Germinal center (tissue), 1 donor: ENCODE results near the gene HEMK1.

Experiments used
- DNase-seq: peaks from one replicate; pipeline ENCODE4 v3.0.0; 2012; ENCODE audit warnings: mixed read lengths, low spot score

Gene HEMK1

DNA sequence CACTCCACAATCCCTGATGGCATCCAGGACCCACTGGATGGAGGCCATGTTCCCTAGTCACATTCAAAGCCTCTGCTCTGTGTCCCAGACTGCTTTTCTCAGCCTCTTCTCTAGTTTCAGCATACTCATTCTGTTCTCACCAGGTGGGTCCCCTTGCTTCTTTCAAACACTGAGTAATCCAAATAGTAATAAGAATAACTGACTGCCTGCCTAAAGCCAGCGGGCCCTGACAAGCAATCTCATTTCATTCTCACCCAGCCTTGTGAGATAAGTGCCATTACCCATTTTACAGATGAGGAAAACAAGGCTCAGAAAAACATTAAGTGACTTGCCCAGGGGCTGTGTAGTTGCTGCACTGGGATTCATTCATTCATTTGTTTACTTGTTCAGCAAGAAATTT, 73.1 kb downstream of the HEMK1 start:
- DNase-seq, result no peak

DNA sequence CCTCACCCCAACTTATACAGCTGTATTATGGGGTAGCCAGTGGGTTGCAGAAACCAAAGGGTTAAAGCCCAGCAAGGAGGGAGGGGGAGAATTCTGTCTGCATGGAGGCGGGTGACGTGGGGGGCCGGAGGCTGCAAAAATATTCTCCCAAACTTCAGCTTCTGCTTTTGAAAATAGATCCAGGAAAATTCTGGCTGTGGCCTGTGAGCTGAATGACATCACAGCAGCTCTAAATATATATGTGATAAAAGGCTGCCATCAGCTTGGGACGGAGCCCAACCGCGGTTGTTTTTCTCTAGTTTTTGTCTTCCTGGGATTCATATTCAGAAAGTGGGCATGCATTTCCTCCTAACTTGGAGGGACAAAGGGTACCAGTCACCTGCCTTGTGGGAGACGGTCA, 75.2 kb downstream of the HEMK1 start:
- DNase-seq, result no peak

DNA sequence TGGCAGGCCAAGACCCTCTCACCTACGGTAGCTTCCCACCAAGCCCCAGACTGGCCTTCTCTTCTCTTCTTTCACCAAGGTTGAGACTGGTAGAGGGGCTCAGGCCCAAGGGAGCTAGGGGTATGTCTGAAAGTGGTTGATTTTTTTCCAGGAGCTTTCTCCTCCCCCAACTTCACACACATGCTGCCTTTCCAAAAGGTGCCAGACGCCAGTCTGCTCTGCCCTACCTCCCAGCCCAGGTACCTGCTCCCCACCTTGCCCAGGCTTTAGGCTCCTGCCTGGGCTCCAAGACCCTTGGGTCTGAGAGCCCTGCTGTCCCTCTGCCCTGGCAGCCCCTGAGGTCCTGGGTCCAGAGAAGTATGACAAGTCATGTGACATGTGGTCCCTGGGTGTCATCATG, 76.1 kb downstream of the HEMK1 start:
- no peak for DNase-seq
